22Rv1 (cell line): ENCODE results near the gene HERPUD2.

Experiments
- ZFX ChIP-seq: fragments of 450-650 bp; IDR thresholded peaks from 2 replicates; pipeline ENCODE4 v1.6.1; 2017; ENCODE audit warnings: antibody characterized with exemption, borderline replicate concordance
- TF ChIP-seq, protein P1 (sequence below): fragments of 450-650 bp; IDR thresholded peaks from 2 replicates; pipeline ENCODE4 v1.5.1; 2017; ENCODE audit warnings: mild to moderate bottlenecking

DNA sequence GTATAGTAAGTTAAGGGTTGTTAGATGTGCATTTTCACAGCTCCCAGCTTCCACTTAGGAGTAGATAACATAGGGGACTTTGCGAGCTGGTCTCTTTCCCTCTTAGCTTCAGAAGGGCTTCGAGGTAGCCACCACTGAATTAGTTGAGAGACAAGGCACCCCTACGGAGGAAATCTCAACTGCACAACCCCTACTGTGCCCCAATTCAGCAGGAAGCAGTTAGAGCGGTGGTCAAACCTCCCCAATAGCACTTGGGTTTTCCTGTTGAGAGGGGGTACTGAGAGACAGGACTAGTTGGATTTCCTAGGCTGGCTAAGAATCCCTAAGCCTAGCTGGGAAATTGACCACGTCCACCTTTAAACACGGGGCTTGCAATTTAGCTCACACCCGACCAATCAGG lies 1.1 kb upstream of the HERPUD2 start:
- TF ChIP-seq, protein P1, sequence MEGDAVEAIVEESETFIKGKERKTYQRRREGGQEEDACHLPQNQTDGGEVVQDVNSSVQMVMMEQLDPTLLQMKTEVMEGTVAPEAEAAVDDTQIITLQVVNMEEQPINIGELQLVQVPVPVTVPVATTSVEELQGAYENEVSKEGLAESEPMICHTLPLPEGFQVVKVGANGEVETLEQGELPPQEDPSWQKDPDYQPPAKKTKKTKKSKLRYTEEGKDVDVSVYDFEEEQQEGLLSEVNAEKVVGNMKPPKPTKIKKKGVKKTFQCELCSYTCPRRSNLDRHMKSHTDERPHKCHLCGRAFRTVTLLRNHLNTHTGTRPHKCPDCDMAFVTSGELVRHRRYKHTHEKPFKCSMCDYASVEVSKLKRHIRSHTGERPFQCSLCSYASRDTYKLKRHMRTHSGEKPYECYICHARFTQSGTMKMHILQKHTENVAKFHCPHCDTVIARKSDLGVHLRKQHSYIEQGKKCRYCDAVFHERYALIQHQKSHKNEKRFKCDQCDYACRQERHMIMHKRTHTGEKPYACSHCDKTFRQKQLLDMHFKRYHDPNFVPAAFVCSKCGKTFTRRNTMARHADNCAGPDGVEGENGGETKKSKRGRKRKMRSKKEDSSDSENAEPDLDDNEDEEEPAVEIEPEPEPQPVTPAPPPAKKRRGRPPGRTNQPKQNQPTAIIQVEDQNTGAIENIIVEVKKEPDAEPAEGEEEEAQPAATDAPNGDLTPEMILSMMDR = no peak
- no peak for TF ChIP-seq ZFX
